Endodermal cell (in vitro differentiated cells): ENCODE measurements around the gene ANKIB1. TPM values are rescaled to one million over a fixed set of nuclear protein-coding genes. Genes with fewer than 3 reads are reported as not detected.

Experiments used
- DNase-seq: peaks from one replicate; pipeline ENCODE4 v3.0.0-alpha.2; 2017
- H3K27ac ChIP-seq: 2 replicates; pipeline ENCODE4 v1.5.1; 2013; ENCODE audit warnings: mild to moderate bottlenecking, low read depth, low read length, moderate library complexity
- H3K27me3 ChIP-seq: 2 replicates; pipeline ENCODE4 v1.6.1; 2013; ENCODE audit warnings: mild to moderate bottlenecking, low read length, moderate library complexity; ENCODE audit not compliant: insufficient read depth, control insufficient read depth, poor library complexity, severe bottlenecking
- H3K36me3 ChIP-seq: 2 replicates; pipeline ENCODE4 v1.7.0; 2013; ENCODE audit warnings: mild to moderate bottlenecking, low read length, moderate library complexity; ENCODE audit not compliant: control insufficient read depth, insufficient read depth
- H3K4me1 ChIP-seq: one replicate; pipeline ENCODE4 v1.7.0; 2013; ENCODE audit warnings: low read length; ENCODE audit not compliant: control insufficient read depth, insufficient read depth
- H3K4me3 ChIP-seq: 2 replicates; pipeline ENCODE4 v1.5.1; 2013; ENCODE audit warnings: mild to moderate bottlenecking, low read length, moderate library complexity
- H3K9ac ChIP-seq: 2 replicates; pipeline ENCODE4 v1.6.1; 2013; ENCODE audit warnings: mild to moderate bottlenecking, low read length, moderate library complexity; ENCODE audit not compliant: poor library complexity, severe bottlenecking; ENCODE audit errors: extremely low read depth
- H3K9me3 ChIP-seq: 2 replicates; pipeline ENCODE4 v1.6.1; 2013; ENCODE audit warnings: mild to moderate bottlenecking, low read length, moderate library complexity; ENCODE audit not compliant: control insufficient read depth
- H3K27ac Mint-ChIP-seq: 2 replicates; pipeline ENCODE4 v1.8.0; 2020; ENCODE audit warnings: mixed read lengths
- H3K27me3 Mint-ChIP-seq: 2 replicates; pipeline ENCODE4 v1.8.0; 2021; ENCODE audit warnings: mild to moderate bottlenecking, mixed read lengths; ENCODE audit not compliant: insufficient read depth
- H3K36me3 Mint-ChIP-seq: 2 replicates; pipeline ENCODE4 v1.8.0; 2020; ENCODE audit warnings: low read depth, mixed read lengths
- H3K4me1 Mint-ChIP-seq: 2 replicates; pipeline ENCODE4 v1.8.0; 2020; ENCODE audit warnings: mixed read lengths
- H3K4me3 Mint-ChIP-seq: 2 replicates; pipeline ENCODE4 v1.8.0; 2020; ENCODE audit warnings: mild to moderate bottlenecking, moderate library complexity, mixed read lengths
- H3K9me3 Mint-ChIP-seq: 2 replicates; pipeline ENCODE4 v1.8.0; 2020; ENCODE audit warnings: mild to moderate bottlenecking, mixed read lengths
- CTCF ChIP-seq: fragments of 200-600 bp; sonication (generic); conservative IDR thresholded peaks from 2 replicates; pipeline ENCODE4 v1.5.0; 2021; ENCODE audit warnings: antibody characterized with exemption, mild to moderate bottlenecking
- WGBS, 2 experiments: methylation state at CpG; one replicate each; pipeline versions ENCODE4 v1.1.5 to v1.1.7; 2013; ENCODE audit warnings: missing lambda C conversion rate in 2 of 2, mixed read lengths in 1 of 2; ENCODE audit not compliant: insufficient coverage in 1 of 2, insufficient read length in 1 of 2; 5-methylcytosine and 5-hydroxymethylcytosine counted together
- total RNA-seq, 2 donors: library from RNA; stranded (reverse); fragmentation: NEBNext Ultra II Directional in 1 of 2; extraction: Animal tissue kit (Norgen Biotek cat#: 25700) in 1 of 2; gene quantifications; 2 replicates in 1 of 2; 3 replicates in 1 of 2; pipeline ENCODE4 v1.2.1, GENCODE V29; 2021

Gene ANKIB1
- total RNA-seq, 2 donors from 2014 or later: 51.4 to 60.7 TPM

GRCh38 chr7:92415225-92415624 is 169.5 kb downstream of the ANKIB1 start:
- H3K9ac ChIP-seq: no peak overlapping the region
- H3K27me3 Mint-ChIP-seq: no peaks in the 10 kb centered on the region
- no peaks in the 10 kb centered on the region for H3K4me1 ChIP-seq
- H3K36me3 ChIP-seq: no peaks in the 10 kb centered on the region
- H3K4me1 Mint-ChIP-seq: no peaks in the 10 kb centered on the region
- no peak for TF ChIP-seq CTCF
- H3K4me3 Mint-ChIP-seq: no peak overlapping the region
- H3K9me3 ChIP-seq: no peaks in the 10 kb centered on the region
- no peak overlapping the region for H3K27ac ChIP-seq
- WGBS, 2 experiments: 83 to 100% methylated on average over 1 to 5 of the region's 5 CpGs
- DNase-seq: no peak
- H3K27me3 ChIP-seq: no peaks in the 10 kb centered on the region
- peaks cover 1% of the 10 kb centered on the region for H3K9me3 Mint-ChIP-seq
- H3K27ac Mint-ChIP-seq: no peak overlapping the region
- H3K36me3 Mint-ChIP-seq: no peaks in the 10 kb centered on the region
- no peak overlapping the region for H3K4me3 ChIP-seq

DNA sequence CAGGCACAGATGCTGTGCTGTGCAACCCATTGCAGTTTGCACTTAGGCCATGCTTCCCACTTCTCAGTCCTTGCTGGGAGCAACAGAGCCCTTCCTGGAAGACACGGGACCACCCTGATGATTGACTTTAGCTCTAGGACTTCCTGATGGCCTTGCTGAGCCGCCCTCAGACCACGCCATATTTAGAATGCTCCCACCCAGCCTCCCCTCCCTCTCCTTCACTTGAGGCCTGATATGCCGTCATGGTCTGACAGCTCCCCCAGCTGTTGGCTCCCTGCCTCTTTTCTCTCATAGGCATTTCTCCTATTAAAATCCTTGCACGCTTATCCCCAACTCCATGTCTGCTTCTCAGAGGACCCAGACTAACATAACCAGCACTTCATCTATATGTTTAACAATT is 172.1 kb downstream of the ANKIB1 start:
- Mint-ChIP-seq H3K27me3 (no peaks in the 10 kb centered on the region), H3K9me3 (no peaks in the 10 kb centered on the region), H3K4me3 (no peak overlapping the region), H3K4me1 (no peaks in the 10 kb centered on the region), H3K36me3 (no peaks in the 10 kb centered on the region), H3K27ac (no peak overlapping the region)
- H3K27me3 ChIP-seq: no peaks in the 10 kb centered on the region
- no peaks in the 10 kb centered on the region for H3K36me3 ChIP-seq
- H3K27ac ChIP-seq: no peak overlapping the region
- WGBS, 2 experiments: 87 to 92% methylated on average over 5 of the region's 5 CpGs
- DNase-seq: peak; percentile 65
- H3K4me1 ChIP-seq: no peaks in the 10 kb centered on the region
- no peak overlapping the region for H3K9ac ChIP-seq
- no peaks in the 10 kb centered on the region for H3K9me3 ChIP-seq
- no peak overlapping the region for H3K4me3 ChIP-seq
- peak; percentile 53 for TF ChIP-seq CTCF

DNA sequence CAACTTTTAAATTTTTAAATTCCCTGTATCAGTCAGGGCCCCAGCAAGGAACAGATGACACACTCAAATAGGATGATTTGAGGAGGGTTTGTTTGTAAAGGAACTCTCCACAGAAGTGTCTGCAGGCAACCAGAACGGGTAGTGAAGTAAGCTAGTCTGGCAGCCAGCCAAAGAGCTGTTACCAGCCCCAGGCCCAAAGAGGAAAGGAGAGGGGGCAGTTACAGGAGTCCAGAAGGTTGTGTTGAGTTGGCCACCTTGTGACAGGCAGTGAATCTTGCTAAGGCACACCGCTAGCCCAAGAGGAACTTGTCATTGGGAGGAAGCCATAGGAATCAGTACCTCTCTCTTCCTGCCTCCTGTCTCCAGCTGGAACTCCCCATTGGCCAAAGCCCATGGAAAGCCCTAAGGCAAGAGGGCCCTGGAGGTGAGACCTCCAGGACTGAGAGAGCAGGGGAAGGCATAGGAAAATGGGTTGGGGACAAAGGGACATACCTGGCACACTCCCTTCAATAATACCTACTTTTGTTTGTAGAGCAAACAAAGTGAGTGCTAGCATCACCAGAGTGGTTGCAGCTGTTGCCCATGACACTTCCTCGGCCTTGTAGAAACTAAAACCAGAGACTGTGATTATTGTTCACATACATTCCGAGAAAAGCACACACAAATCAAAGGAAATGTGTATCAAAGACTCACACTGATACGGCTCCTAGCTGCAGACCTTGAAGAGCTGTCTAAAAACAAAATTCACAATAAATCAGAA is 176.1 kb downstream of the ANKIB1 start:
- Histone ChIP-seq H3K9ac (no peak overlapping the region), H3K27me3 (no peaks in the 10 kb centered on the region), H3K36me3 (no peaks in the 10 kb centered on the region), H3K9me3 (no peaks in the 10 kb centered on the region), H3K4me3 (no peak overlapping the region), H3K27ac (no peak overlapping the region), H3K4me1 (no peaks in the 10 kb centered on the region)
- Mint-ChIP-seq H3K9me3 (no peaks in the 10 kb centered on the region), H3K27ac (no peak overlapping the region), H3K36me3 (no peaks in the 10 kb centered on the region), H3K4me1 (peaks cover 7% of the 10 kb centered on the region), H3K4me3 (no peak overlapping the region), H3K27me3 (peaks cover 2% of the 10 kb centered on the region)
- no peak for TF ChIP-seq CTCF
- DNase-seq: no peak
- WGBS, 2 experiments: 86 to 88% methylated on average over 3 to 5 of the region's 5 CpGs
